ENCODE data around the gene LRMDA. TPM values are rescaled to one million over a fixed set of nuclear protein-coding genes. Genes with fewer than 3 reads are reported as not detected.

Gene LRMDA
- total RNA-seq, 4 donors from 2014 or later: 0.88 to 14.1 (median 5.1) TPM; not detected in 1

- intact Hi-C loops (cut with DNase I): no loop called here
- no peak overlapping the region for H3K4me3 ChIP-seq
- no peaks in the 10 kb centered on the region for H3K9me3 ChIP-seq
- WGBS, 2 donors: 74 to 76% methylated on average over 2 of the region's 2 CpGs
- H3K4me1 ChIP-seq: peaks cover 0 to 9% (median 0%) of the 10 kb centered on the region in 3 donors
- no peak for DNase-seq
- H3K27me3 ChIP-seq: no peaks in the 10 kb centered on the region
- H3K27ac ChIP-seq: no peak overlapping the region
- TF ChIP-seq, protein P1, sequence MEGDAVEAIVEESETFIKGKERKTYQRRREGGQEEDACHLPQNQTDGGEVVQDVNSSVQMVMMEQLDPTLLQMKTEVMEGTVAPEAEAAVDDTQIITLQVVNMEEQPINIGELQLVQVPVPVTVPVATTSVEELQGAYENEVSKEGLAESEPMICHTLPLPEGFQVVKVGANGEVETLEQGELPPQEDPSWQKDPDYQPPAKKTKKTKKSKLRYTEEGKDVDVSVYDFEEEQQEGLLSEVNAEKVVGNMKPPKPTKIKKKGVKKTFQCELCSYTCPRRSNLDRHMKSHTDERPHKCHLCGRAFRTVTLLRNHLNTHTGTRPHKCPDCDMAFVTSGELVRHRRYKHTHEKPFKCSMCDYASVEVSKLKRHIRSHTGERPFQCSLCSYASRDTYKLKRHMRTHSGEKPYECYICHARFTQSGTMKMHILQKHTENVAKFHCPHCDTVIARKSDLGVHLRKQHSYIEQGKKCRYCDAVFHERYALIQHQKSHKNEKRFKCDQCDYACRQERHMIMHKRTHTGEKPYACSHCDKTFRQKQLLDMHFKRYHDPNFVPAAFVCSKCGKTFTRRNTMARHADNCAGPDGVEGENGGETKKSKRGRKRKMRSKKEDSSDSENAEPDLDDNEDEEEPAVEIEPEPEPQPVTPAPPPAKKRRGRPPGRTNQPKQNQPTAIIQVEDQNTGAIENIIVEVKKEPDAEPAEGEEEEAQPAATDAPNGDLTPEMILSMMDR (IDR thresholded peaks at IDR 0.05): no peak
- no peak for TF ChIP-seq POLR2A (IDR thresholded peaks at IDR 0.05)
- no peaks in the 10 kb centered on the region for H3K36me3 ChIP-seq
Measured at GRCh38 chr10:76341740-76342139, 910.3 kb downstream of the LRMDA start.

- Histone ChIP-seq H3K9me3 (no peaks in the 10 kb centered on the region), H3K27ac (no peak overlapping the region), H3K4me1 (no peaks in the 10 kb centered on the region), H3K4me3 (no peak overlapping the region), H3K36me3 (no peaks in the 10 kb centered on the region), H3K27me3 (no peaks in the 10 kb centered on the region)
- TF ChIP-seq POLR2A (IDR thresholded peaks at IDR 0.05): no peak
- TF ChIP-seq, protein P1 (IDR thresholded peaks at IDR 0.05): no peak
- intact Hi-C loops (cut with DNase I): no loop called here
- DNase-seq: no peak
Measured at GRCh38 chr10:76342996-76343395, 911.6 kb downstream of the LRMDA start.

DNA sequence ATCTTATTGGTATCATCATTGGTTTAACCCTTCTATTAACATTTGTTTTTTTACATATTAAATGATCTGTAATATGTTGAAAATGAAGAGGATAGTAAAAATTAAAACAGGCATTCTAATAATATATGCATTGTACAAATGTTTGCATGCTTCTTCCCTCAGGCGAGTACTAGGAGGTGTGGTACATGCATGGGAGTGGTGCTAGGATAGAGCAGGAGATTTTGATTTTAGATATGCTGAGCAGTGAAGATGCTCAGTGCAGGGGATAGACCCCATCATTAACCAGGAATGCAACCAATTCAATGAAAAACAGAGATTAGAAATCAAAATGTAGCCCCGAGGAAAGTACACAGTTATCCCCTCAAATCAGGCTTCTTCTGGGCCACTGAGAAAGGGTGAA lies 916.4 kb downstream of the LRMDA start:
- Histone ChIP-seq H3K27ac (no peak overlapping the region), H3K36me3 (no peaks in the 10 kb centered on the region), H3K27me3 (no peaks in the 10 kb centered on the region), H3K9me3 (no peaks in the 10 kb centered on the region), H3K4me3 (no peak overlapping the region), H3K4me1 (no peaks in the 10 kb centered on the region)
- DNase-seq: no peak
- WGBS, 2 donors: 79 to 88% methylated on average over 2 of the region's 2 CpGs
- no peak for TF ChIP-seq POLR2A (IDR thresholded peaks at IDR 0.05)
- TF ChIP-seq, protein P1 (IDR thresholded peaks at IDR 0.05): no peak
- intact Hi-C loops (cut with DNase I): no loop called here

DNA sequence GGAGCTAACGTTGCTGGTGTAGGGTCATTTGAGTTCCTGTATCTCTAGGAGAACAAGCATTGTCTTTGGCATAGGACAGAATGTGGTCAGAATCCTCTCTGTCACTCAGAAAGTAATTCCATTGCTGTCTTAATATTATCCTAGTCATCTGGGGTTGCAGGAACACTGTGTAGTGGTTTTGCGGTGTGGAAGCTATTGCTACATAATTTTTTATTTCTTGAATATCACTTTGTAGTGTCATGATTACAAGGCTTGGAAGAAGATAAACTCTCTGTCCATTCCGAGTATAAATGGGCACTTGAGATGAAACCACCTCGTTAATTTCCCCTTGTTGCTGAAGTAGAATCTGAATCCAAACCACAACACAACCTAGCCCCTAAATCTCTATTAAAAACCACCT lies 919.2 kb downstream of the LRMDA start:
- H3K36me3 ChIP-seq: no peaks in the 10 kb centered on the region
- H3K9me3 ChIP-seq: no peaks in the 10 kb centered on the region
- H3K4me3 ChIP-seq: no peak overlapping the region
- no peaks in the 10 kb centered on the region for H3K4me1 ChIP-seq
- no peak overlapping the region for H3K27ac ChIP-seq
- no peak for DNase-seq
- 40 to 70% methylated on average over 4 of the region's 4 CpGs for WGBS, 2 donors
- TF ChIP-seq, protein P1 (IDR thresholded peaks at IDR 0.05): no peak
- no peak for TF ChIP-seq POLR2A (IDR thresholded peaks at IDR 0.05)
- intact Hi-C loops (cut with DNase I): no loop called here
- H3K27me3 ChIP-seq: no peaks in the 10 kb centered on the region

DNA sequence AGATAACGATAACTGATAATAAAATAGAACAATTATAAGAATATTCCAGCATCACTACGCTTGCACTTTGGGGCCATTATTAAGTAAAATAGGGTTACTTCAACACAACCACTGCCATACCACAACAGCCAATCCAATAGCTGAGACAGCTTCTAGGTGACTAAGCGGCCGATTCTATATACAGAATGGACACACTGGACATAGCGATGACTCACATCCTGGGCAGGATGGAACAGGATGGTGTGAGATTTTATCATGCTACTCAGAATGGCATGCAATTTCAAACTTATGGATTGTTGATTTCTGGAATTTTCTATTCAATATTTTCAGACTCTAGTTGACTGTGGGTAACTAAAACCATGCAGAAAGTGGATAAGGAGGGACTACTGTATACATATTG lies 920.9 kb downstream of the LRMDA start:
- 74 to 89% methylated on average over 5 of the region's 5 CpGs for WGBS, 2 donors
- TF ChIP-seq, protein P1 (IDR thresholded peaks at IDR 0.05): no peak
- no peak for TF ChIP-seq POLR2A (IDR thresholded peaks at IDR 0.05)
- DNase-seq: no peak
- Histone ChIP-seq H3K36me3 (no peaks in the 10 kb centered on the region), H3K27ac (no peak overlapping the region), H3K4me1 (no peaks in the 10 kb centered on the region), H3K9me3 (no peaks in the 10 kb centered on the region), H3K27me3 (no peaks in the 10 kb centered on the region), H3K4me3 (no peak overlapping the region)
- intact Hi-C loops (cut with DNase I): no loop called here
